Measurements from ENCODE around the gene TBC1D5. TPM values are rescaled to one million over a fixed set of nuclear protein-coding genes. Genes with fewer than 3 reads are reported as not detected.

The TBC1D5 gene
- total and polyA plus RNA-seq, 12 donors, result 6.4 to 108 (median 70.7) TPM

DNA sequence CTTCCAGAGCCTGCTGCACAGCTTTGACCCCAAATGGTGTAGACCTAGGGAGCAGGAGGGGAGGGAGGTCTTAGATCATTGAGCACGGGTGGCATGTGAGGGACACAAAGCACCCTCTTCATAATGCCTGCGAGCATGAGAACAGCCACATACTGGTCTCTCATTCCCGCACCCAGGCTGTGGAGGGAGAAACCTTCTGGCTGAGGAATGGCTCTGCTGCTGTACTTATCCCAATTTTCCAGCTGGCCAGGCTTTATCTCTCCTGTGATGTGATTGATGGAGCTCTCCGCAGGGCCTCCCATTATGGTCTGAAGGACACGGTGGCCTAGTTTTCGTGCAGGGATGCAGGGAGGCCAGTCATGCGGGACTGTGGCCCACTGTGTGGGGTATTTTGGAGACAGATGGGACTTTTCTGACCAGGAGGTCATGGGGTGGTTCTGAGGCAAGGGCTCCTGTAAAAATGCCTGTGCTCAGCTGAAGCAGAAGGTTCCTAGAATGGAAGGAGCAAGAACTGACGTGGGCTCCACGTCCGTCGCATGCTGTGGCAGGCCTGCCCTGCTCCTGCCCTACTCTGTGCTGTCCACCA, 606.2 kb downstream of the TBC1D5 start:
- Histone ChIP-seq H3K36me3 (replicated peaks in 1 of 2) (no peaks in the 10 kb centered on the region), H3K9me3 (replicated peaks in 1 of 3) (no peaks in the 10 kb centered on the region), H3K27me3 (no peaks in the 10 kb centered on the region), H3K4me3 (no peak overlapping the region), H3K27ac (peak overlapping the region in 4 of 5 donors; percentile 55 to 85 (median 65)), H3K4me1 (replicated peaks in 1 of 2) (peaks cover 18 to 24% of the 10 kb centered on the region in 2 donors)
- 35 to 57% (median 42%) methylated on average over 10 to 11 of the region's 11 CpGs for WGBS, 4 donors
- DNase-seq, result peak; percentile 81 to 95 (median 91)
- TF ChIP-seq, protein P1, sequence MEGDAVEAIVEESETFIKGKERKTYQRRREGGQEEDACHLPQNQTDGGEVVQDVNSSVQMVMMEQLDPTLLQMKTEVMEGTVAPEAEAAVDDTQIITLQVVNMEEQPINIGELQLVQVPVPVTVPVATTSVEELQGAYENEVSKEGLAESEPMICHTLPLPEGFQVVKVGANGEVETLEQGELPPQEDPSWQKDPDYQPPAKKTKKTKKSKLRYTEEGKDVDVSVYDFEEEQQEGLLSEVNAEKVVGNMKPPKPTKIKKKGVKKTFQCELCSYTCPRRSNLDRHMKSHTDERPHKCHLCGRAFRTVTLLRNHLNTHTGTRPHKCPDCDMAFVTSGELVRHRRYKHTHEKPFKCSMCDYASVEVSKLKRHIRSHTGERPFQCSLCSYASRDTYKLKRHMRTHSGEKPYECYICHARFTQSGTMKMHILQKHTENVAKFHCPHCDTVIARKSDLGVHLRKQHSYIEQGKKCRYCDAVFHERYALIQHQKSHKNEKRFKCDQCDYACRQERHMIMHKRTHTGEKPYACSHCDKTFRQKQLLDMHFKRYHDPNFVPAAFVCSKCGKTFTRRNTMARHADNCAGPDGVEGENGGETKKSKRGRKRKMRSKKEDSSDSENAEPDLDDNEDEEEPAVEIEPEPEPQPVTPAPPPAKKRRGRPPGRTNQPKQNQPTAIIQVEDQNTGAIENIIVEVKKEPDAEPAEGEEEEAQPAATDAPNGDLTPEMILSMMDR (IDR thresholded peaks at IDR 0.05), result no peak
- no peak for TF ChIP-seq POLR2A (IDR thresholded peaks at IDR 0.05)
- intact Hi-C loops (cut with DNase I), result loop anchor here in 1 of 2 donors (10.0 kb wide), 1 partner anchor 79 kb away; no protein-coding TSS in a partner anchor

DNA sequence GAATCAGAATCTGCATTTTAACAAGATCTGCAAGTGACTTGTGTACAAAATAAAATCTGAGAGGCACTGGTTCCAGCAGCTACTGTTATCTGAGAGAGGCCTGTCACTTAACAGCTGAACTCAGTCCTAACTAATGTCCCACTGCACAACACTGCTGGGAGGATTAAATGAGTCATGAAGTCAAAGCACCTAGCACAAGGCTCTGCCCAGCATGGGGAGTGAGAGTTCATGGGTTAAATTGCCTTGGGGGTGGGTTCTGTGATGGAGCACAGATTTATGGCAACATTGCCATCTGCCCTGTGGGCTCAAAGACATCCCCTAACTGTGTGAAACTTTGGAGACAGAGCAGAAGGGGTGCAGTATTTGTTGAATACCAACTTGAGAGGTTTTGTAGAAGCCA, 606.7 kb downstream of the TBC1D5 start:
- Histone ChIP-seq H3K4me1 (replicated peaks in 1 of 2) (peaks cover 18 to 23% of the 10 kb centered on the region in 2 donors), H3K27ac (peak overlapping the region in 4 of 5 donors; percentile 55 to 85 (median 65)), H3K36me3 (replicated peaks in 1 of 2) (no peaks in the 10 kb centered on the region), H3K9me3 (replicated peaks in 1 of 3) (no peaks in the 10 kb centered on the region), H3K27me3 (no peaks in the 10 kb centered on the region), H3K4me3 (no peak overlapping the region)
- DNase-seq, result peak in 3 of 7 donors; percentile 10 to 52 (median 21)
- intact Hi-C loops (cut with DNase I), result loop anchor here in 1 of 2 donors (10.0 kb wide), 1 partner anchor 79 kb away; no protein-coding TSS in a partner anchor
- TF ChIP-seq POLR2A (IDR thresholded peaks at IDR 0.05), result no peak
- TF ChIP-seq, protein P1 (IDR thresholded peaks at IDR 0.05), result no peak

DNA sequence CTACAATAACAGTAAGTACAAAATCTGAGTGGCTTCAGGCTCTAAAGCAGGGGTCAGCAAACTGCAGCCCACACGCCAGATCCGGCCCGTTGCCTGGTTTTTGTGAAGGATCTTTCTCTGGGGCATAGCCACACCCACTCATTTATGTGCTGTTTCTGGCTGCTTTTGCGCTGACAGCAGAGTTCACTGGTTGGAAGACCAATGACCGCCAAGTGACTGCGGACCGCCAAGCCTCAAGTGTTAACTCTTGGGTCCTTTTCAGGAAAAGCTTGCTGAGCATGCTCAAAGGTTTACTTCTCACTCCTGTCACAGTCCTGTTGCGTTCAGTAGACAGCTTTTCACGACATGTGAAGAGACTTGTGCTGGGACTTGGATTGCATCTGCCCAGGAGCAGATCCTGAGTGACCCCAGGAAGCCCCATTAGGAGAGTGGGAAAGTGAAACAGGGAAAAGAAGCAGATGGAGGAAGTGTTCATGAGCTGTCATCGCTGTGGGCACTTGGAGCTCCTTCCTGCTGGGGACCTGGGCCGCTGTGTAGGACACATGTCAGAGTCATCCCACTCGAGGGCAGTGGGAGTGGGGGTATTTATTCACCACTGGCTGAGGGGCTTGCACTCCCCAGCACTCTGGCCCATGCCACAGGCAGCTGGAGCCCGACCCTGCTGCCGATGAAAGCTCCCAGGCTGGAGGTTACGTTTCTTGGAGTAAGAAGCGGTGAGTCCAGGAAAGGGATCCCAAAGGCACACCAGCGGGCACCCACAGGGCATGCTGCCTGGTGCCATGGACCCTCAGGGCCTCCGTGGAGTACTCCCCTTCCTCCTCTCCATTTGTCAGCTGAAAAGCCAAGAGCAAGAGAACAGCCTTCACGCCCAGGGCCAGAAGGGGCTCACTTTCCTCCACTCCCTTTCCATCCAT, 608.5 kb downstream of the TBC1D5 start:
- Histone ChIP-seq H3K36me3 (replicated peaks in 1 of 2) (no peaks in the 10 kb centered on the region), H3K27ac (no peak overlapping the region), H3K4me3 (no peak overlapping the region), H3K4me1 (replicated peaks in 1 of 2) (peaks cover 18 to 20% of the 10 kb centered on the region in 2 donors), H3K9me3 (replicated peaks in 1 of 3) (no peaks in the 10 kb centered on the region), H3K27me3 (no peaks in the 10 kb centered on the region)
- intact Hi-C loops (cut with DNase I), result loop anchor here in 1 of 2 donors (10.0 kb wide), 1 partner anchor 81 kb away; no protein-coding TSS in a partner anchor
- TF ChIP-seq, protein P1 (IDR thresholded peaks at IDR 0.05), result no peak
- no peak for TF ChIP-seq POLR2A (IDR thresholded peaks at IDR 0.05)
- peak in 3 of 7 donors; percentile 17 to 64 (median 31) for DNase-seq
- 87 to 97% (median 90%) methylated on average over 18 to 19 of the region's 19 CpGs for WGBS, 4 donors
